GM19455 (cell line): ENCODE measurements around the gene FBXL7.

Experiments used
- ATAC-seq: cut with Tn5 transposase; IDR thresholded peaks from one replicate; pipeline ENCODE4 v1.9.1; 2021; ENCODE audit not compliant: unreplicated experiment

FBXL7 gene

GRCh38 chr5:15499528-15500324, at the start of gene FBXL7:
Gene FBXL7 (plus strand): TSS chr5:15500180.
- no peak for ATAC-seq

GRCh38 chr5:15450473-15450872, 49.5 kb upstream of the FBXL7 start:
- no peak for ATAC-seq

- no peak for ATAC-seq
Observed at GRCh38 chr5:15450949-15451348, 49.0 kb upstream of the FBXL7 start.

- no peak for ATAC-seq
Observed at GRCh38 chr5:15452030-15452429, 48.0 kb upstream of the FBXL7 start.

- ATAC-seq, result no peak
Observed at GRCh38 chr5:15452781-15453180, 47.2 kb upstream of the FBXL7 start.

- no peak for ATAC-seq
Observed at GRCh38 chr5:15459200-15459599, 40.8 kb upstream of the FBXL7 start.

GRCh38 chr5:15463231-15463980, 36.6 kb upstream of the FBXL7 start:
- no peak for ATAC-seq

- ATAC-seq, result no peak
Observed at GRCh38 chr5:15472116-15472515, 27.9 kb upstream of the FBXL7 start.

- no peak for ATAC-seq
Observed at GRCh38 chr5:15474143-15474719, 25.7 kb upstream of the FBXL7 start.

GRCh38 chr5:15475367-15475766, 24.6 kb upstream of the FBXL7 start:
- ATAC-seq, result no peak

GRCh38 chr5:15476977-15477376, 23.0 kb upstream of the FBXL7 start:
- ATAC-seq, result no peak

GRCh38 chr5:15480436-15480835, 19.5 kb upstream of the FBXL7 start:
- ATAC-seq, result no peak

- no peak for ATAC-seq
Observed at GRCh38 chr5:15483351-15484097, 16.5 kb upstream of the FBXL7 start.

GRCh38 chr5:15487228-15487627, 12.8 kb upstream of the FBXL7 start:
- ATAC-seq, result no peak

- ATAC-seq, result no peak
Observed at GRCh38 chr5:15489571-15490235, 10.3 kb upstream of the FBXL7 start.

- no peak for ATAC-seq
Observed at GRCh38 chr5:15492545-15492944, 7.4 kb upstream of the FBXL7 start.

- ATAC-seq, result no peak
Observed at GRCh38 chr5:15493501-15493900, 6.5 kb upstream of the FBXL7 start.

GRCh38 chr5:15495026-15495425, 5.0 kb upstream of the FBXL7 start:
- no peak for ATAC-seq

GRCh38 chr5:15496886-15497285, 3.1 kb upstream of the FBXL7 start:
- ATAC-seq, result no peak

- no peak for ATAC-seq
Observed at GRCh38 chr5:15500325-15501001, 483 bp downstream of the FBXL7 start.
